ENCODE data around the gene LRRD1.

The LRRD1 gene

DNA sequence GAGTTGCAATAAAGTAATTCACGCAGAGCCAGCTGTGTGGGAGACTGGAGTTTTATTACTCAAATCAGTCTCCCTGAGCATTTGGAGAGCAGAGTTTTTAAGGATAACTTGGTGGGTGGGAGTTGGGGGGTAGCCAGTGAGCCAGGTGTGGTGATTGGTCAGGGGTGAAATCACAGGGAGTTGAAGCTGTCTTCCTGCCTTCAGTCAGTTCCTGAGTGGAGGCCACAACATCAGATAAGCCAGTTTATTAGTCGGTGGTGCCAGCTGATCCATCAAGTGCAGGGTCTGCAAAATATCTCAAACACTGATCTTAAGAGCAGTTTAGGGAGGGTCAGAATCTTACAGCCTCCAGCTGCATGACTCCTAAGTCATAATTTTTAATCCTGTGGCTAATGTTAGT lies 41.4 kb downstream of the LRRD1 start:
- Histone ChIP-seq H3K4me3 (ENCODE audit: low read length) (no peak overlapping the region), H3K9ac (ENCODE audit: low read length) (no peak overlapping the region), H3K36me3 (ENCODE audit: control insufficient read depth, insufficient read depth, low read length, severe bottlenecking) (no peaks in the 10 kb centered on the region), H3K4me1 (ENCODE audit: control insufficient read depth, insufficient read depth, low read length) (peaks cover 11% of the 10 kb centered on the region), H3K9me3 (ENCODE audit: control insufficient read depth, low read length) (no peaks in the 10 kb centered on the region), H3K27me3 (replicated peaks; ENCODE audit: control insufficient read depth, insufficient read depth, low read length) (no peaks in the 10 kb centered on the region)
- DNase-seq (ENCODE audit: low read depth) = no peak

DNA sequence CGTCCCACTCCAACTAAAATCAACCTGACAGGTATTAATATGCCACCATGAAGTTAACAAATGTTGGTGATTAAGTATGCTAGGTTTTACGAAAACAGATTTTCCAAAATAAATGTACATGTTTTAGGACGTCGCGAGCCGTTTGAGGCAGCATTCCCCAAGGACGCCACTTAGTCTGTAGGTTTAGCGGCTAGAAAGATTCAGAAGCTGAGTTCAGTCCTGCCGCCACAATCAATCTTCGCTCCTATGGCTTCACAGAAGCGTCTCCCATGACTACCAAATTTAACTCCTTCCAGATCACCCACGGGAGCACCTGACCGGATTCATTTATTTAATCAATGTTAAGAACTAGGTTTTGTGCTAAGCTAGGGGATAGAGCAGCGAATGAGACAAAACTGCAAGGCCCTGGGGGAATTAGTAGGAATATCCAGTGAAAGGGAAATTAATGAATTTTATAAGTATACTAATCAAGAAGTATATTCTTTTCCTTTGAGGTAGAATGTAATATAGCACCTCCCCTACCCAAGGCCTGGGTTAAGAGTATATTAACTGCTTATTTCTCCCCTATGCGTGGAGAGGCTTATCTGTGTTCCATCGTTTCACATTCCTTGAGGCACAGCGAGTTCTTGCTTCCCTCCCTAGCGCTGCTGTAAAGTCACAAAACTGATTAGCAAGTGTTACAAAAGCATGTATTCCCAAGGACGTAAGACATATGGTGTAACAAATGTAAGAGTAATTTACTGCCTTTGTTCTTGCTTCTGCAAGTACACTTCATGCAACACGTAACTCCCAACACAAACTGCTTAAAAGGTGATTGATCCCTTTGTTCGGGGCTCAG lies 43.7 kb downstream of the LRRD1 start:
- peak; percentile 55 for DNase-seq (ENCODE audit: low read depth)
- H3K4me1 ChIP-seq (ENCODE audit: control insufficient read depth, insufficient read depth, low read length) = peaks cover 25% of the 10 kb centered on the region
- peak overlapping the region; percentile 86 for H3K4me3 ChIP-seq (ENCODE audit: low read length)
- no peaks in the 10 kb centered on the region for H3K9me3 ChIP-seq (ENCODE audit: control insufficient read depth, low read length)
- peak overlapping the region; percentile 94 for H3K9ac ChIP-seq (ENCODE audit: low read length)
- peaks cover 12% of the 10 kb centered on the region for H3K36me3 ChIP-seq (ENCODE audit: control insufficient read depth, insufficient read depth, low read length, severe bottlenecking)
- H3K27me3 ChIP-seq (replicated peaks; ENCODE audit: control insufficient read depth, insufficient read depth, low read length) = no peaks in the 10 kb centered on the region

DNA sequence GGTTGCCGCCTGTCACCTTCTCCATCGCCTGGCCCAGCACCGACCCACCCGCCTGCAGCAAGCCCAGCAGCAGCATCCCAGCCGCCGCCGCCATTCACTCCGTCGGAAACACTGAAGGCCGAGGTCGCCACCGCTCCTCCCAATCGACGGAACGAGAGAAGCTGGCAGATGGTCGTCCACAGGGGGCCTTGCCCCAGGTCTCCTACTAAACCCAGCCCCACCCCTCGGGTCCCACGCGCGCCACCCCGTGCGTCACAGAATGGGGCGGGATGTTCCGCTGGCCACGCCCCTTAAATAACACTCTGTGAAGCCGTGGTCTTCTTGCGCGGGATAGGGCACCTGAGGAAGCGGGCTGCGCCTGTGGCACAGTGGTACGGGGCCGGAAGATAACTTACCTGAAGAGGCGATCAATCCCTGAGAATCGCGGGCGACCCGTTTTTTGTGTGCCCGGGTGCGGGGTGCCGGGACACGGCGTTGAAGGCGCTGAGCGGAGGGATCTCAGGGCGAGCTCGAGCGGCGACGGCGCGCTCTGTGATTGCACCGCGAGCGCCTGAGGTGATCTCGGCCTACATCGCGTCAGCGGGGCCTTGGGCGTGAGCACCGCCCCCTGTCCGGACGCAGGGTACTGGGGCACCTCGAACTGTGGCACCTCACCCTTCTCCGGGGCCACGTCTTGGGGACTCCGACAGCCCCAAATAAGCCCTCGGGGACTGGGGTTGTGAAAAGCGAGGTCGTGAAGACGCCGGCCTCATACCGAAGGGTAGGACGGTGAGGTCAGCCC lies 44.5 kb downstream of the LRRD1 start, which contains the start of gene CYP51A1:
TSS of gene CYP51A1 (minus strand) at position 207 of the 781 bp plus-strand sequence. CDS start at position 94, 113 bp downstream.
- peak; percentile 97 for DNase-seq (ENCODE audit: low read depth)
- H3K4me3 ChIP-seq (ENCODE audit: low read length) = peak within 1 kb of the TSS; percentile 86
- H3K27me3 ChIP-seq (replicated peaks; ENCODE audit: control insufficient read depth, insufficient read depth, low read length) = no peaks in the 10 kb centered on the region
- H3K9me3 ChIP-seq (ENCODE audit: control insufficient read depth, low read length) = no peaks in the 10 kb centered on the region
- peaks cover 25% of the 10 kb centered on the region for H3K4me1 ChIP-seq (ENCODE audit: control insufficient read depth, insufficient read depth, low read length)
- H3K9ac ChIP-seq (ENCODE audit: low read length) = peak within 1 kb of the TSS; percentile 94
- peaks cover 20% of the 10 kb centered on the region for H3K36me3 ChIP-seq (ENCODE audit: control insufficient read depth, insufficient read depth, low read length, severe bottlenecking)

GRCh38 chr7:92133737-92134270 lies 45.1 kb downstream of the LRRD1 start:
- Histone ChIP-seq H3K4me3 (ENCODE audit: low read length) (peak overlapping the region; percentile 86), H3K9me3 (ENCODE audit: control insufficient read depth, low read length) (no peaks in the 10 kb centered on the region), H3K9ac (ENCODE audit: low read length) (peak overlapping the region; percentile 94), H3K4me1 (ENCODE audit: control insufficient read depth, insufficient read depth, low read length) (peaks cover 25% of the 10 kb centered on the region), H3K36me3 (ENCODE audit: control insufficient read depth, insufficient read depth, low read length, severe bottlenecking) (peaks cover 27% of the 10 kb centered on the region), H3K27me3 (replicated peaks; ENCODE audit: control insufficient read depth, insufficient read depth, low read length) (no peaks in the 10 kb centered on the region)
- DNase-seq (ENCODE audit: low read depth) = peak; percentile 86

DNA sequence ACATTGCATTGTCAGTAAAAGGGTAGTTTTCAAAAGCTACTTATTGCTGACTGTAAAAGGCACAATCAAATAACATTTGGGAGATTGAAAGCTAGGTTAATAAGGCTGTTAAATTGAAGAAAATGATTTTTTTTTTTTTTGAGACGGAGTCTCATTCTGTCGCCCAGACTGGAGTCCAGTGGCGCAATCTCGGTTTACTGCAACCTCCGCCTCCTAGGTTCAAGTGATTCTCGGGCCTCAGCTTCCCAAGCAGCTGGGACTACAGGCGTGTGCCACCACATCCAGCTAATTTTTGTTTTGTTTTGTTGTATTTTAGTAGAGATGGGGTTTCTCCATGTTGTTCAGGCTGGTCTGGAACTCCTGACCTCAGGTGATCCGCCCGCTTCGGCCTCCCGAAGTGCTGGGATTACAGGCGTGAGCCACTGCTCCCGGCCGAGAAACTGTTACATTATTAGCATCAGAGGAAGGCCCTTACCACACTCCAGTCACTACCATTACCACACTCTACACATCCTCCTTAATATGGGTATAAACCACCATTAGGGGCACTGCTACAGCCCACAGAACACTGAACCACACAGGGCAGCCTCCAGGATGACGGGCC lies 45.7 kb downstream of the LRRD1 start:
- no peaks in the 10 kb centered on the region for H3K9me3 ChIP-seq (ENCODE audit: control insufficient read depth, low read length)

DNA sequence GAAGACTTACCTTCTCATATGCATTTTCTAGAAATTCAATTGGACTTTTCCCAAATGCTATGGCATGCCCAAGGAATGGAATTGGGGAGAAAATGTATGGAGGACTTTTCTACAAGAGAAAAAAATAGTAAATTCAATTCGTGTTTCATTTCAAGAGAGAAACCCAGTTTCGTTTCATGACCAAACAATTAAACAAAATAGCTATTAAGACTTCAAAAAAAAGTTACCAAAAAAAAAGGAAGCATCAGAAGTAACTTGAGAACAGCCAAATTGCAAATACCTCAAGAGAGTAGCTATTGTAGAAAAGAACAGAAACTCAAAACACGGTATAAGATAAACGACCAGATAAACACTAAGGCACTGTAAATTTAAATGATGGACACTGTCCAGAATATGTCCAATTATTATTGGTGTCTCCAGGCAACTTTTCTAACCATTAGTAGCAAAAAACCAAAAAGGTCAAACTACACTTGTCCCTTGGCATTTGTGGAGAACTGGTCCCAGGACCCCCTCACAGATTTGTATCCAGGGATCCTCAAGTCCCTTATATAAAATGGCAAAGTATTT lies 47.1 kb downstream of the LRRD1 start:
- peak overlapping the region; percentile 86 for H3K4me3 ChIP-seq (ENCODE audit: low read length)

More for the DNA sequence above, 45.7 kb downstream of the LRRD1 start:
- Histone ChIP-seq H3K9ac (ENCODE audit: low read length) (peak overlapping the region; percentile 94), H3K4me3 (ENCODE audit: low read length) (peak overlapping the region; percentile 86), H3K36me3 (ENCODE audit: control insufficient read depth, insufficient read depth, low read length, severe bottlenecking) (peaks cover 32% of the 10 kb centered on the region), H3K27me3 (replicated peaks; ENCODE audit: control insufficient read depth, insufficient read depth, low read length) (no peaks in the 10 kb centered on the region), H3K4me1 (ENCODE audit: control insufficient read depth, insufficient read depth, low read length) (peaks cover 25% of the 10 kb centered on the region)
- DNase-seq (ENCODE audit: low read depth) = no peak

GRCh38 chr7:92131093-92131492 lies 47.8 kb downstream of the LRRD1 start:
- no peak overlapping the region for H3K9ac ChIP-seq (ENCODE audit: low read length)
- peak overlapping the region; percentile 86 for H3K4me3 ChIP-seq (ENCODE audit: low read length)
- H3K27me3 ChIP-seq (replicated peaks; ENCODE audit: control insufficient read depth, insufficient read depth, low read length) = no peaks in the 10 kb centered on the region
- peaks cover 54% of the 10 kb centered on the region for H3K36me3 ChIP-seq (ENCODE audit: control insufficient read depth, insufficient read depth, low read length, severe bottlenecking)
- no peaks in the 10 kb centered on the region for H3K9me3 ChIP-seq (ENCODE audit: control insufficient read depth, low read length)
- H3K4me1 ChIP-seq (ENCODE audit: control insufficient read depth, insufficient read depth, low read length) = peaks cover 25% of the 10 kb centered on the region
- no peak for DNase-seq (ENCODE audit: low read depth)

More for the DNA sequence above, 47.1 kb downstream of the LRRD1 start:
- DNase-seq (ENCODE audit: low read depth) = peak; percentile 9
- peaks cover 25% of the 10 kb centered on the region for H3K4me1 ChIP-seq (ENCODE audit: control insufficient read depth, insufficient read depth, low read length)
- H3K36me3 ChIP-seq (ENCODE audit: control insufficient read depth, insufficient read depth, low read length, severe bottlenecking) = peaks cover 46% of the 10 kb centered on the region
- H3K9me3 ChIP-seq (ENCODE audit: control insufficient read depth, low read length) = no peaks in the 10 kb centered on the region
- H3K9ac ChIP-seq (ENCODE audit: low read length) = no peak overlapping the region
- H3K27me3 ChIP-seq (replicated peaks; ENCODE audit: control insufficient read depth, insufficient read depth, low read length) = no peaks in the 10 kb centered on the region

DNA sequence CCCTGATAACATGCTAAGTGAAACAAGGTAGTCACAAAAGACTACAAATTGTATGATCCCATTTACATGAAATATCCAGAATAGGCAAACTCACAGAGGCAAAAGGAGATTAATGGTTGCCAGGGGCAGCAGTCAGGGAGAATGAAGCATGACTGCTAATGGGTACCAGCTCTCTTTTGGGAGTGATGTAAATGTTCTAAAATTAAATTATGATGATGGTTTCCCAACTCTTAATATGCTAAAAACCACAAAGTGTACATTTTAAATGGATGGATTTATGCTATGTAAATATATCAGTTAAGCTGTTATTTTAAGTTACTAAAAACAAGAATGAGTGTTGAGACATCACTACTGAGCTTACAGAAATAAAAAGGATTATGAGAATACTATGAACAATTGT lies 57.3 kb downstream of the LRRD1 start:
- no peak for DNase-seq (ENCODE audit: low read depth)
- no peak overlapping the region for H3K9ac ChIP-seq (ENCODE audit: low read length)
- H3K4me1 ChIP-seq (ENCODE audit: control insufficient read depth, insufficient read depth, low read length) = no peaks in the 10 kb centered on the region
- H3K9me3 ChIP-seq (ENCODE audit: control insufficient read depth, low read length) = peaks cover 7% of the 10 kb centered on the region
- no peaks in the 10 kb centered on the region for H3K27me3 ChIP-seq (replicated peaks; ENCODE audit: control insufficient read depth, insufficient read depth, low read length)
- H3K4me3 ChIP-seq (ENCODE audit: low read length) = no peak overlapping the region
- peaks cover 89% of the 10 kb centered on the region for H3K36me3 ChIP-seq (ENCODE audit: control insufficient read depth, insufficient read depth, low read length, severe bottlenecking)

DNA sequence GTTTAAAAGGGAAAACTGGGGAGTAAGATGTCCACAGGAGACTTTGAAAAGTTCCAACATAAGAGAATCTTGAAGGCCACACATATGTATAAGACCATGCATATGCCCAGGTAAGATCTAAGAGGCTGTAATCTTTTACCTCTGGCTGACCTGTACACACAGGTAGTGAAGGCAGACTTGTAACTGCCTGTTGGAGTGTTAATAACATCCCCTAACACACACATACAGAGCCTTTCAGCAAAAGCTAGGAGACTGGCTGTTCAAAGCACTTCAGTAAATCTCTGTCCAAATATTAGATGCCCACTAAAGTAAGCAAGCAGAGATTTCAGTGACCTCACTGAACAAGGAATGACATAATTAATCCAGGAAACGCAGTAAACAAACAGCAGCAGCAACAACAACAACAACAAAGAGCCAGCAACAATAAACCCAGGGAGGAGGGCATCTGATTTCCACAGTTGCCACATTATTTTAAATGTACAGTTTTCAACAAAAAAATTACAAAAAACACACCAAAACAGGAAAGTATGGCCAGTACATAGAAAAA lies 59.7 kb downstream of the LRRD1 start:
- no peak overlapping the region for H3K4me3 ChIP-seq (ENCODE audit: low read length)
- H3K36me3 ChIP-seq (ENCODE audit: control insufficient read depth, insufficient read depth, low read length, severe bottlenecking) = peaks cover 90% of the 10 kb centered on the region
- H3K4me1 ChIP-seq (ENCODE audit: control insufficient read depth, insufficient read depth, low read length) = no peaks in the 10 kb centered on the region
- H3K9me3 ChIP-seq (ENCODE audit: control insufficient read depth, low read length) = peaks cover 7% of the 10 kb centered on the region
- H3K27me3 ChIP-seq (replicated peaks; ENCODE audit: control insufficient read depth, insufficient read depth, low read length) = no peaks in the 10 kb centered on the region
- no peak overlapping the region for H3K9ac ChIP-seq (ENCODE audit: low read length)
- DNase-seq (ENCODE audit: low read depth) = no peak

DNA sequence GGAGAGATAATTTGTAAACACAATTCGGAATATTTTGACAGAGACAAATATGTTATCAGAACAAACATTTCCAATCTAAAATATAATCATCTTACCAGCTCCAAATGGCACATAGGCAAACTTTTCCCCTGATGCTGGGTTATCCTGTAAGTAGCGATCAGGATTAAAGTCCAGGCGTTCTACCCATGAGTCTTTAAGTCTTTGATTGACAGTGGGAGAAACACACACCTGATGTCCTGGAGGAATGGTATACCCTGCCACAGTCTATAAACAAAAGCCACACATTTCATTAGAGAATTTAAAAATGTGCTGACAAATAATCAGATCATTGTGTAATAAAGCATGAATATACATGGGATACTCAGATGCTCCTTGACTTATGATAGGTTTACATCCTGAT lies 62.0 kb downstream of the LRRD1 start:
- H3K9me3 ChIP-seq (ENCODE audit: control insufficient read depth, low read length) = peaks cover 5% of the 10 kb centered on the region
- H3K4me3 ChIP-seq (ENCODE audit: low read length) = no peak overlapping the region
- DNase-seq (ENCODE audit: low read depth) = no peak
- no peaks in the 10 kb centered on the region for H3K4me1 ChIP-seq (ENCODE audit: control insufficient read depth, insufficient read depth, low read length)
- H3K36me3 ChIP-seq (ENCODE audit: control insufficient read depth, insufficient read depth, low read length, severe bottlenecking) = peaks cover 84% of the 10 kb centered on the region
- no peak overlapping the region for H3K9ac ChIP-seq (ENCODE audit: low read length)
- H3K27me3 ChIP-seq (replicated peaks; ENCODE audit: control insufficient read depth, insufficient read depth, low read length) = no peaks in the 10 kb centered on the region
